Activated effector memory CD4-positive, alpha-beta T cell treated with anti-CD3 and anti-CD28 coated beads, Interleukin-2, amount 50 U/mL, for 16 hours (primary cell): ENCODE data around the gene RBM14.
"Not testable (repeated sequence)": the region's sequence is repeated elsewhere in the genome, so short reads cannot be mapped to it uniquely, and the experiment has no call there.

Source experiments
- DNase-seq: peaks from one replicate; pipeline ENCODE4 v3.0.0-alpha.2; 2020

RBM14 gene

GRCh38 chr11:66600219-66600618, 16.2 kb upstream of the RBM14 start:
- DNase-seq: no peak

GRCh38 chr11:66600631-66601233, 15.7 kb upstream of the RBM14 start:
- DNase-seq: no peak

GRCh38 chr11:66603072-66603471, 13.4 kb upstream of the RBM14 start:
- DNase-seq: no peak

GRCh38 chr11:66604155-66604554, 12.3 kb upstream of the RBM14 start:
- DNase-seq: no peak

- not testable (repeated sequence) for DNase-seq
Observed at GRCh38 chr11:66606608-66607007, 9.8 kb upstream of the RBM14 start.

- DNase-seq: no peak
Observed at GRCh38 chr11:66607126-66607834, 9.2 kb upstream of the RBM14 start.

- no peak for DNase-seq
Observed at GRCh38 chr11:66609721-66610617, 6.5 kb upstream of the RBM14 start.

- DNase-seq: no peak
Observed at GRCh38 chr11:66612458-66612857, 4.0 kb upstream of the RBM14 start.

- DNase-seq: no peak
Observed at GRCh38 chr11:66614073-66614472, 2.4 kb upstream of the RBM14 start.

GRCh38 chr11:66617155-66617834, 865 bp downstream of the RBM14 start:
- no peak for DNase-seq

GRCh38 chr11:66619080-66619554, 2.7 kb downstream of the RBM14 start:
- DNase-seq: no peak

- no peak for DNase-seq
Observed at GRCh38 chr11:66624450-66624849, 8.0 kb downstream of the RBM14 start.

GRCh38 chr11:66625041-66625751, 8.8 kb downstream of the RBM14 start:
- no peak for DNase-seq

- DNase-seq: no peak
Observed at GRCh38 chr11:66625752-66626149, 9.3 kb downstream of the RBM14 start.

GRCh38 chr11:66626382-66626781, 10.0 kb downstream of the RBM14 start:
- DNase-seq: no peak

GRCh38 chr11:66626926-66627325, 10.5 kb downstream of the RBM14 start:
- no peak for DNase-seq

GRCh38 chr11:66628061-66628603, 11.7 kb downstream of the RBM14 start:
- DNase-seq: no peak

GRCh38 chr11:66629356-66629755, 12.9 kb downstream of the RBM14 start:
- DNase-seq: no peak

GRCh38 chr11:66631883-66632282, 15.5 kb downstream of the RBM14 start:
- DNase-seq: no peak

GRCh38 chr11:66632952-66633351, 16.5 kb downstream of the RBM14 start:
- DNase-seq: no peak

GRCh38 chr11:66636411-66636810, 20.0 kb downstream of the RBM14 start:
- DNase-seq: no peak

GRCh38 chr11:66637557-66638176, 21.2 kb downstream of the RBM14 start:
- DNase-seq: peak; percentile 17
